HEK293 (cell line): Measurements from ENCODE around the gene COL4A1.
"Not testable (repeated sequence)": the region's sequence is repeated elsewhere in the genome, so short reads cannot be mapped to it uniquely, and the experiment has no call there.

ENCODE experiments used
- SALL2 ChIP-seq: fragments of 450-650 bp; formaldehyde crosslinking; IDR thresholded peaks from 2 replicates; pipeline ENCODE4 v1.5.0; 2017; ENCODE audit warnings: missing biosample characterization, mild to moderate bottlenecking, missing genetic modification characterization, borderline replicate concordance
- ZBTB8A ChIP-seq: fragments of 450-650 bp; formaldehyde crosslinking; IDR thresholded peaks from 2 replicates; pipeline ENCODE4 v1.5.1; 2016; ENCODE audit warnings: missing biosample characterization, missing genetic modification characterization
- ZNF138 ChIP-seq: fragments of 450-650 bp; formaldehyde crosslinking; IDR thresholded peaks from 2 replicates; pipeline ENCODE4 v1.5.1; 2016; ENCODE audit warnings: missing biosample characterization, missing genetic modification characterization, borderline replicate concordance
- ZNF169 ChIP-seq: fragments of 450-650 bp; formaldehyde crosslinking; IDR thresholded peaks from 2 replicates; pipeline ENCODE4 v1.5.1; 2016; ENCODE audit warnings: missing biosample characterization, missing genetic modification characterization
- ZNF660 ChIP-seq: fragments of 450-650 bp; IDR thresholded peaks from 2 replicates; pipeline ENCODE4 v1.5.1; 2018; ENCODE audit warnings: missing biosample characterization, mild to moderate bottlenecking, missing genetic modification characterization
- TF ChIP-seq, protein P1 (sequence below): fragments of 450-650 bp; formaldehyde crosslinking; IDR thresholded peaks from 2 replicates; pipeline ENCODE4 v1.5.1; 2016; ENCODE audit warnings: missing biosample characterization, missing genetic modification characterization

GRCh38 chr13:110112379-110112778 lies 194.6 kb downstream of the COL4A1 start:
- not testable (repeated sequence) for TF ChIP-seq SALL2 (tag by site-specific recombination); ZNF660 (tag by site-specific recombination); ZBTB8A; ZNF138 (tag by site-specific recombination); ZNF169 (tag by site-specific recombination)
- TF ChIP-seq, protein P1, sequence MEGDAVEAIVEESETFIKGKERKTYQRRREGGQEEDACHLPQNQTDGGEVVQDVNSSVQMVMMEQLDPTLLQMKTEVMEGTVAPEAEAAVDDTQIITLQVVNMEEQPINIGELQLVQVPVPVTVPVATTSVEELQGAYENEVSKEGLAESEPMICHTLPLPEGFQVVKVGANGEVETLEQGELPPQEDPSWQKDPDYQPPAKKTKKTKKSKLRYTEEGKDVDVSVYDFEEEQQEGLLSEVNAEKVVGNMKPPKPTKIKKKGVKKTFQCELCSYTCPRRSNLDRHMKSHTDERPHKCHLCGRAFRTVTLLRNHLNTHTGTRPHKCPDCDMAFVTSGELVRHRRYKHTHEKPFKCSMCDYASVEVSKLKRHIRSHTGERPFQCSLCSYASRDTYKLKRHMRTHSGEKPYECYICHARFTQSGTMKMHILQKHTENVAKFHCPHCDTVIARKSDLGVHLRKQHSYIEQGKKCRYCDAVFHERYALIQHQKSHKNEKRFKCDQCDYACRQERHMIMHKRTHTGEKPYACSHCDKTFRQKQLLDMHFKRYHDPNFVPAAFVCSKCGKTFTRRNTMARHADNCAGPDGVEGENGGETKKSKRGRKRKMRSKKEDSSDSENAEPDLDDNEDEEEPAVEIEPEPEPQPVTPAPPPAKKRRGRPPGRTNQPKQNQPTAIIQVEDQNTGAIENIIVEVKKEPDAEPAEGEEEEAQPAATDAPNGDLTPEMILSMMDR (tag by site-specific recombination): not testable (repeated sequence)
